GM23248 (cell line): ENCODE results near the gene SLC2A1.

Experiments
- EZH2 ChIP-seq: fragments of 200-600 bp; sonication (generic); IDR thresholded peaks from 2 replicates; pipeline ENCODE4 v1.6.1; 2018; ENCODE audit warnings: antibody characterized with exemption, mild to moderate bottlenecking; ENCODE audit not compliant: insufficient read depth, poor library complexity, severe bottlenecking
- EZH2phosphoT487 ChIP-seq: fragments of 200-600 bp; sonication (generic); IDR thresholded peaks from 2 replicates; pipeline ENCODE4 v1.6.1; 2018; ENCODE audit warnings: antibody characterized with exemption, moderate library complexity, mild to moderate bottlenecking, low read depth; ENCODE audit not compliant: insufficient read depth

- TF ChIP-seq EZH2phosphoT487 (no peak), EZH2 (no peak)
These were observed 42.8 kb upstream of the SLC2A1 start for GRCh38 chr1:43001434-43001833.
